Occipital lobe (tissue), 2 donors: Measurements from ENCODE around the gene RBM28. TPM values are rescaled to one million over a fixed set of nuclear protein-coding genes. Genes with fewer than 3 reads are reported as not detected.

ENCODE experiments used
- DNase-seq: peaks from one replicate; lab custom pipeline; 2025; lab: John Stamatoyannopoulos, UW
- total RNA-seq: library from RNA; depleted of rRNA; stranded (reverse); fragments of >200 nt; gene quantifications from one replicate; pipeline ENCODE4 v1.2.3, GENCODE V29; 2014

The RBM28 gene
- total RNA-seq, 1 donor from 2014 or later = 12.5 TPM

DNA sequence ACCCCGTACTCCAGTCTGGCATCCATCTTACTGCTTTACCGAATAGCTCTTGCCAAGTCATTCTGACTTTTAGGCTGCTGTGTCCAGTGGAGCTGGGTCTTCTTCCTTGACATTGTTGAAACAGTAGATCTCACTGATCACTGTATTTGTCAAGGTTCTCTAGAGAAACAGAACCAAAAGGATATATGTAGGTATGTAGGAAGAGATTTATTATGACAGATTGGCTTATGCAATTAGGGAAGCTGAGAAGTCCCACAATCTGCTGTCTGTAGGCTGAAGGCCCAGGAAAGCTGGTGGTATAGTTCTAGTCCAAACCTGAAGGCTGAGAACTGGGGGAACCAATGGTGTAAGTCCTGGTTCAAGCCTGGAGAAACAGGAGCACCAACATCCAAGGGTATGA, 29.9 kb upstream of the RBM28 start:
- no peak for DNase-seq

DNA sequence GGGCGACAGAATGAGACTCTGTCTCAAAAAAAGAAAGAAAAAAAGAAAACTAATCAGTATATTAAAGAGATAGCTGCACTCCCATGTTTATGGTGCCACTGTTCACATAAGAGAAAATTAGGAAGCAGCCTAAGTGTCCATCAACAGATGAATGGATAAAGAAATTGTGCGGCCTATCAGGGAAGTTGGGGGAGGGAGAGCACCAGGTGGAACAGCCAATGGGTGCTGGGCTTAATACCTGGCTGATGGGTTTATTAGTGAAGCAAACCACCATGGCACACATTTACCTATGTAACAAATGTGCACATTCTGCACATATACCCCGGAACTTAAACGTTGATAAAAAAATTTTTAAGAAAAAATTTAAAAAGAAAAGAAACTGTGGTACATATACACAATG, 26.8 kb upstream of the RBM28 start:
- DNase-seq = no peak

DNA sequence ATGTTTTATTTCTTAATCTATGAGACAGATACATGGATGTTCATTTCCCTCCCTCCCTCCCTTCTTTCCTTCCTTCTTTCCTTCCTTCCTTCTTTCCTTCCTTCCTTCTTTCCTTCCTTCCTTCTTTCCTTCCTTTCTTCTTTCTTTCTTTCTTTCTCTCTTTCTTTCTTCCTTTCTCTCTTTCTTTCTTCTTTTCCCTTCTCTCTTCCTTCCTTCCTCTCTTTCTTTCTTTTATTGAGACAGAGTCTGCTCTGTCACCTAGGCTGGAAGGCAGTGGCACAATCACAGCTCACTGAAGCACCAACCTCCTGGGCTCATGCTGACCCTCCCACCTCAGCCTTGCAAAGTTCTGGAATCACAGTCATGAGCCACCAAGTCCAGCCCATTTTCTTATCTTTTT, 23.3 kb upstream of the RBM28 start:
- DNase-seq = no peak

- DNase-seq = no peak
Observed at GRCh38 chr7:128366300-128366699, 22.6 kb upstream of the RBM28 start.

- no peak for DNase-seq
Observed at GRCh38 chr7:128365432-128365831, 21.7 kb upstream of the RBM28 start.

DNA sequence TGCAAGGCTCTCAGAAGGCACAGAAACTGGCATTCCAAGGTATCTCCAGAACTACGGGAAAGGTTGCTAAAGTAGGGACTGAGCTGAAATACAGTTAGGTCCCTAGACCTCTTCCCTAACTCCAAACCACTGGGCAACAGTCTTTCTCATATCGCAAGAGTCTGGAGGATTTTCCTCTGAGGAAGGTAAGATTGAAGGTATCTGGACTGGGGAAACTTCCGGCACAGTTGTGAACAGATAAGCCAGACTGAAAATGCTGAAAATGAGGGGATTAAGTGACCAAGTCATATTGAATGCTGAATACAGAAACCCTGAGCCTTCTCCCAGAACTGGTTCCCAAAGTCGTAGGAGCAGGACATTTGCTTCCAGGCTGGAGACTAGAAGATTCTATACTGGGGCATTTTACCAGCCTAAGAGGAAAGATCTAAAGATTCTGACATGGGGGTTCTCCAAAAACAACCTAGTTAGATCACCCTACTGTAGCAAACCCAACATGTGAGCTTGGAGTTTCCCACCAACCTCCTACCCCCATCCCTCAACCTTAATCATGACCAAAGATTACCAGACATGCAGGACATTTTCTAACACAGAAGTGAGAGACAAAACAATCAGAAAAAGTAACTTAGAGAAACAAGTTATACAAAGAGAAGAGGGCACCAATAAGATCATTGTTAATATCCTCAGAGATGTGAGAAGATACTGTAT, 20.6 kb upstream of the RBM28 start:
- no peak for DNase-seq

DNA sequence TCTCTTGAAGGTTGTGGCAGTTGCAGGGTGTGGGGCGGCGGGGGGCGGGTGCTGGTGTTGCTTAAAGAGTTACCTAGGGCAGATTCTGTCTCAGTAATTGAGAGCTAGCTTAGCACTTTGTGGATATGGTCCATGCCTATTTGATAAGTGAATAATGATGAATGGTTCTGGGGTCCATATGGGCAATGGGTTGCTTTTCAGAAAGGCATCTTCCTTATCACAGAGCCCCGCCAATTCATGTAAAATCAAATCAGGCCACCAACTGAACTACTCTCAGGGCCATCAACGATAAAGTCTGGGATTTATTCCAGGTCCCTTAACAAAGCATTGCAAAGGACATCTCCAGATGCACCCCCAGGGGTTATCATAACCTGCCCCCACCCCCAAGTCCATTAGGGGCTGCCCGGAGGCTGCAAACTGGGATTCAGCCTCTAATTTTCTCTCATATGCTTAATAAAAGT, 19.6 kb upstream of the RBM28 start:
- no peak for DNase-seq

GRCh38 chr7:128362670-128363069, 19.0 kb upstream of the RBM28 start:
- no peak for DNase-seq

GRCh38 chr7:128361411-128362379, 18.0 kb upstream of the RBM28 start, which contains the start of gene PRRT4:
Gene PRRT4 (minus strand): TSS chr7:128361690.
- peak; percentile 27 for DNase-seq

GRCh38 chr7:128360359-128360678, 16.6 kb upstream of the RBM28 start:
- DNase-seq = no peak

GRCh38 chr7:128359939-128360338, 16.2 kb upstream of the RBM28 start:
- DNase-seq = no peak

- no peak for DNase-seq
Observed at GRCh38 chr7:128359336-128359735, 15.6 kb upstream of the RBM28 start.

- no peak for DNase-seq
Observed at GRCh38 chr7:128358233-128358632, 14.5 kb upstream of the RBM28 start.

- no peak for DNase-seq
Observed at GRCh38 chr7:128357217-128357613, 13.5 kb upstream of the RBM28 start.

- no peak for DNase-seq
Observed at GRCh38 chr7:128356546-128357216, 13.0 kb upstream of the RBM28 start.

DNA sequence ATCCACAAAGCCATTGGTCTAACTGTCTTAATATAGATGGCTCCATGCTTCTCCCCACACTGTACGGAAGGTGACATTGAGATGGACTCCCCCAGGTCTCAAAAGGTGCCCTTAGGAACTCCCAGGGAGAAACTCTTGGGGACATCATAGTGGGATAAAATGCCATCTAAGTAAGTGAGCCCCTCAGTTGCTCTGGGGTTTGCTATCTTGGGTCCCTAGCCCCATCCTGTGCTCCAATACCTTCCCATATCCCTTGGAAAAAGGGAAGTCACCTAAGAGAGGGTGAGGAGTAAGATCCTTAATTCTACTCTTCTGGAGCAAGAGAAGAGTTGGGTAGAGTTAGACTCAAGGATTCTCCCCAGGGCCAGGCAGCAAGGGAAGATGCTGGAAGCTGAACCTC, 9.9 kb upstream of the RBM28 start:
- no peak for DNase-seq

DNA sequence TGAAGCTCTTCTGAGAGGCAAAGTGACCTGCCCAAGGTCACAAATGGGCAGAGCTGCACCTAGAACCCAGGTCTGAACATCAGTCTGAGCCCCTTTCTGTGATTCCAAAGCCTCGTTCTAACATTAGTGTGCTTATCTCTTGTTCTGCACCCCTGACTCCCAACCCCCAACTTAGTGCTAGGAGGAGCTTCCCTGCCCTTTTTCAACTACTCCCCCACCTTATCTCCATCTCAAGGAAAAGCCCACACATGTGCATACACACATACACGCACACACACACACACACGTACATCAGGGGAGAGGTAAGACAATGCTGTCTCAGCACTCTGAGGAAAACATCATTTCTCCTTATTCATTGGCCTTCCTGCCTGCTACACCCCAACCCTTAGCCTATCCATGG, 9.5 kb upstream of the RBM28 start:
- no peak for DNase-seq

DNA sequence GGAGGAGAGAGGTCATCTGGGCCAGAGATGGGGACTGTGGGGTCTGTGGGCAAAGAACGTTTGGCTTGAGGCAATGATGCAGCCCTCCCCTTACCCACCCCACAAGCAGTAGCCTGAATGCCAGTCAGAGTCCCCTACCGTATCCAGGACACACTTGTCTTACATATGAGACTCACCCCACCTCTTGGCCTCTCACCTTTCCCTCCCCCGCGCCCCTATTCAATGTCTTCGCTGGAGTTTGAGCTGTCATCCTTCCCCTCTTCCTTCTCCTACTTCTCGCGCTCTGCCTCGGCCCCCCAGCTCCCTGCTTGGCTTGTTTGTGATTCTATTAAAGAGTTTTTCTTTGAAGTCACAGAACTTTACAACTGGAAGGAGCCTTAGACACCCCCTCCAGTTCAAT, 8.9 kb upstream of the RBM28 start:
- DNase-seq = no peak

DNA sequence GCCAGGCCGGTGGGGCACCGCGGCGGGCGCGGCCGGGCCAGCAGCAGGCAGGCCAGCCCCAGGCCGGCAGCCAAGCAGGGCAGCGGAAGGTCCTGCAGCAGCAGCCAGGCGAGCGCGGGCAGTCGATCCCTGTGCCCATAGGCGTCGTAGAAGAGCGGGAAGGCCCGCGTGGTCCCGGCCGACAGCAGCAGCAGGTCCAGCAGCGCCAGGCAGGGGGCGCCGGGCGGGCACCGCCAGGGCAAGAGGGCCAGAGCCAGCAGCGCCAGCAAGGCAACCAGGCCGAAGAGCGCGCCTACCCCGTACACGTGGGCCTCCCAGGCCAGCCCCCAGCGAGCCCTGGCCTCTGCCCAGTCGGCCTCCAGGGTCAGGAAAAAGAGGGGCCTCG, 8.4 kb upstream of the RBM28 start:
- no peak for DNase-seq

DNA sequence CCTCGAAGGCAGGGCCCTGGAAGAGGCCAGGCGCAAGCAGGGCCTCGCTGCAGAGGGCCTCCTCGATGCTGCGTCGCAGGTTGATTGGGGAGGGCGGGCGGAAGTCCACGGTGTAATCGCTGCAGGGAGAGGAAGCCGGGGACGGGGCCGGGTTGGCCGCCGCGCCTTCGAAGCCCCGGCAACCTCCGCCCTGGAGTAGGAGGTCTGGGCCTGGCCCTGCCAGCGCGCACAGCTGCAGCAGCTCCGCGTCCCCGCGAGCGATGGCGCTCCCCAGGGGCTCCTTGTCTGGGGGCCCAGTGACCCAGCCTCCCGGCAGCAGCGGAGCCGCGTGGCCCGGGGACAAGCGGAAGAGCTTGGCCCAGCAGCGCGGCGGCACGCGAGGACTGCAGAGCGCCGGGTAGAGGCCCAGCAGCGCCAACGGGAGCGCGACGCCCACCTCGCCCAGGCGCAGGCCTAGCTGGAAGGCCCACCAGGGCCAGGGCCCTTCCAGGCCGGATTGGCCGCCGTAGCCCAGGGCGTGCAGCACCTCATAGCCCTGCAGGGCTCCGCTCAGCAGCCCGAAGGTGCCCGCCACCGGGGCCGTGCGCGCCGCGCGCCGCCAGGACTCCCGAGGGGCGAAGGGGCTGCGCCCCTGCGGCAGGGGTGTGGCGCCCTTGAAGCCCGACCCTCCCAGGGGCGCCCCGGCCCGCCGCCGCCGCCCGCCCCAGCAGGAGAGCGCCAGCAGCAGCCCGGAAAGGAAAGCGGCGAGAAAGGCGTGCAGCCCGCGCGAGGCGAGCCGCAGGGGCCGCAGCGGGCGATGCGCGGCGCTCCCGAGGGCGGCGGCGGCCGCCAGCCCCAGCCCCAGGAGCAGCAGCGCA, 7.8 kb upstream of the RBM28 start:
- no peak for DNase-seq

DNA sequence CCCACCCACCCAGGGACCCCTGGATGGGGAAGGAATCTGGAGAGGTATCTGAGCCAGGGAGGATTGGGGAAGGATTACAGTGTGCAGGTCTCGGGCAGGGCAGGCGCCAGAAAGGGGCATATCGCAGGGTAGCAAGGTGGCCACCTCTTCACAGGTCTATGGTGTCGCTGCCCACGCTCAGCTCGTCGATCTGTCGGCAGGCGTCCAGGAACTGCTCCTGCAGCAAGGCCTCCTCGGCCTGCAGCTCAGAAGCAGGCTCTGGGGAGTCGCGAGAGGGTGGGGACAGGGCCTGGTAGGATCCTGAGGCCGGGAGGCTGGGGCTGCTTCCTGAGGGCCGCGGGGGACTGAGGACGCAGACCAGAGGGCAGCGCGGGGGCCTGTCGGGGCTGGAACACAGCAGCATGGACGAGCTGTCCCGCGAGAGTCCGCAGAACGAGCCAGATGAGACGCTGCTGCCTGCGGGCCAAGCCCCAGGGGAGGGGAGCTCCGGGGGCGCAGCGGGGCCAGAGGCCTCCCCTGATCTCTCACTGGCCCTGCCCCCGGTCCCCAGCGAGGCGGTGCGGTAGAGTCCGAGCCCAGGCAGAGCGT, 7.1 kb upstream of the RBM28 start:
- no peak for DNase-seq
